GM23248 (cell line): ENCODE results near the gene LOXHD1. TPM values are rescaled to one million over a fixed set of nuclear protein-coding genes. Genes with fewer than 3 reads are reported as not detected.

Experiments used
- DNase-seq: peaks from one replicate; pipeline ENCODE4 v3.0.0-alpha.2; 2015
- H2AFZ ChIP-seq: fragments of 200-600 bp; sonication (generic); 2 replicates; pipeline ENCODE4 v1.6.1; 2016; ENCODE audit warnings: antibody characterized with exemption
- H3F3A ChIP-seq: fragments of 200-600 bp; sonication (generic); 2 replicates; pipeline ENCODE4 v1.6.1; 2016; ENCODE audit warnings: mild to moderate bottlenecking, antibody characterized with exemption, mixed run types; ENCODE audit not compliant: insufficient read depth
- H3K27ac ChIP-seq: fragments of 200-600 bp; sonication (generic); 2 replicates; pipeline ENCODE4 v1.5.1; 2016; ENCODE audit warnings: mild to moderate bottlenecking
- H3K27me3 ChIP-seq: fragments of 200-600 bp; sonication (generic); replicated peaks from 2 replicates; pipeline ENCODE4 v1.6.1; 2016; ENCODE audit warnings: mild to moderate bottlenecking; ENCODE audit not compliant: insufficient read depth
- H3K36me3 ChIP-seq: fragments of 200-600 bp; sonication (generic); 2 replicates; pipeline ENCODE4 v1.6.1; 2016; ENCODE audit warnings: low read depth, mild to moderate bottlenecking
- H3K4me1 ChIP-seq: fragments of 200-600 bp; sonication (generic); 2 replicates; pipeline ENCODE4 v1.6.1; 2016; ENCODE audit warnings: mild to moderate bottlenecking; ENCODE audit not compliant: insufficient read depth
- H3K4me2 ChIP-seq: fragments of 200-600 bp; sonication (generic); one replicate; pipeline ENCODE4 v1.6.1; 2016; ENCODE audit warnings: mild to moderate bottlenecking; ENCODE audit not compliant: unreplicated experiment
- H3K4me3 ChIP-seq: fragments of 200-600 bp; sonication (generic); 2 replicates; pipeline ENCODE4 v1.5.1; 2016; ENCODE audit warnings: mild to moderate bottlenecking
- H3K79me2 ChIP-seq: fragments of 200-600 bp; sonication (generic); 2 replicates; pipeline ENCODE4 v1.6.1; 2016; ENCODE audit warnings: mild to moderate bottlenecking; ENCODE audit not compliant: insufficient read depth
- H3K9ac ChIP-seq: fragments of 200-600 bp; sonication (generic); 2 replicates; pipeline ENCODE4 v1.6.1; 2016; ENCODE audit warnings: mild to moderate bottlenecking
- H3K9me2 ChIP-seq: fragments of 200-600 bp; sonication (generic); 2 replicates; pipeline ENCODE4 v1.6.1; 2016; ENCODE audit warnings: mixed run types, mild to moderate bottlenecking, moderate library complexity; ENCODE audit not compliant: insufficient read depth
- H3K9me3 ChIP-seq: fragments of 200-600 bp; sonication (generic); one replicate; pipeline ENCODE4 v1.6.1; 2017; ENCODE audit warnings: low read depth
- H4K20me1 ChIP-seq: fragments of 200-600 bp; sonication (generic); 2 replicates; pipeline ENCODE4 v1.6.0; 2016; ENCODE audit not compliant: insufficient read depth
- EZH2 ChIP-seq: fragments of 200-600 bp; sonication (generic); IDR thresholded peaks from 2 replicates; pipeline ENCODE4 v1.6.1; 2018; ENCODE audit warnings: antibody characterized with exemption, mild to moderate bottlenecking; ENCODE audit not compliant: insufficient read depth, poor library complexity, severe bottlenecking
- EZH2phosphoT487 ChIP-seq: fragments of 200-600 bp; sonication (generic); IDR thresholded peaks from 2 replicates; pipeline ENCODE4 v1.6.1; 2018; ENCODE audit warnings: antibody characterized with exemption, moderate library complexity, mild to moderate bottlenecking, low read depth; ENCODE audit not compliant: insufficient read depth
- WGBS, 2 experiments: methylation state at CpG; one replicate each; pipeline ENCODE4 v1.1.6; 2015 to 2017; ENCODE audit warnings: low lambda C conversion rate in 2 of 2, low coverage in 1 of 2; ENCODE audit errors: missing lambda C conversion rate in 2 of 2; 5-methylcytosine and 5-hydroxymethylcytosine counted together
- in situ Hi-C: fragments of 300-500 bp; cut with MboI; formaldehyde crosslinking; loops from 2 replicates; pipeline ENCODE4 v1.15.0; 2020
- polyA plus RNA-seq: library from polyadenylated mRNA; unstranded; fragments of >200 nt; fragmentation: Nextera tagmentation; extraction: Ambion mirVana; gene quantifications from 2 replicates; pipeline ENCODE4 v1.2.1, GENCODE V29; 2016
- total RNA-seq: library from RNA; depleted of rRNA; stranded (reverse); fragments of >200 nt; shearing (Covaris generic); gene quantifications from 2 replicates; pipeline ENCODE4 v1.2.3, GENCODE V29; 2014

LOXHD1 gene
- total and polyA plus RNA-seq, 2 experiments from 2014 or later: not detected

- Histone ChIP-seq H3K9me2 (no peaks in the 10 kb centered on the region), H3K4me1 (peaks cover 4% of the 10 kb centered on the region; the same call in 1 of the 2 replicates), H3K4me3 (no peak overlapping the region), H2AFZ (no peak overlapping the region), H3K79me2 (no peaks in the 10 kb centered on the region), H4K20me1 (no peaks in the 10 kb centered on the region), H3K36me3 (no peaks in the 10 kb centered on the region), H3K27me3 (no peaks in the 10 kb centered on the region), H3F3A (peaks cover 12% of the 10 kb centered on the region; the same call in 1 of the 2 replicates), H3K27ac (no peak overlapping the region), H3K4me2 (no peak overlapping the region), H3K9me3 (no peaks in the 10 kb centered on the region), H3K9ac (no peak overlapping the region)
- in situ Hi-C loops: no loop called here
- no peak for DNase-seq
- TF ChIP-seq EZH2phosphoT487: no peak
- 69 to 76% methylated on average over 4 to 7 of the region's 7 CpGs for WGBS, 2 experiments
Observed at GRCh38 chr18:46704189-46704588, 47.2 kb upstream of the LOXHD1 start.

- TF ChIP-seq EZH2phosphoT487 (no peak), EZH2 (no peak)
- H3K9me2 ChIP-seq: no peaks in the 10 kb centered on the region
- H3K4me2 ChIP-seq: no peak overlapping the region
- no peaks in the 10 kb centered on the region for H4K20me1 ChIP-seq
- H3K27ac ChIP-seq: no peak overlapping the region
- no peak for DNase-seq
- no peak overlapping the region for H3K9ac ChIP-seq
- WGBS, 2 experiments: 71 to 75% methylated on average over 6 of the region's 6 CpGs
- no peaks in the 10 kb centered on the region for H3K9me3 ChIP-seq
- peaks cover 12% of the 10 kb centered on the region; the same call in 1 of the 2 replicates for H3F3A ChIP-seq
- in situ Hi-C loops: no loop called here
- no peaks in the 10 kb centered on the region for H3K27me3 ChIP-seq
- no peak overlapping the region for H3K4me3 ChIP-seq
- H3K4me1 ChIP-seq: peaks cover 4% of the 10 kb centered on the region; the same call in 1 of the 2 replicates
- H3K36me3 ChIP-seq: no peaks in the 10 kb centered on the region
- H3K79me2 ChIP-seq: no peaks in the 10 kb centered on the region
- no peak overlapping the region for H2AFZ ChIP-seq
Observed at GRCh38 chr18:46702471-46702870, 45.5 kb upstream of the LOXHD1 start.

- 17 to 26% methylated on average over 5 of the region's 5 CpGs for WGBS, 2 experiments
- H3K27ac ChIP-seq: no peak overlapping the region
- no peaks in the 10 kb centered on the region for H3K79me2 ChIP-seq
- H3K4me1 ChIP-seq: no peaks in the 10 kb centered on the region
- H3K4me3 ChIP-seq: no peak overlapping the region
- no peak for DNase-seq
- H3K36me3 ChIP-seq: no peaks in the 10 kb centered on the region
- H3F3A ChIP-seq: no peaks in the 10 kb centered on the region
- in situ Hi-C loops: no loop called here
- H4K20me1 ChIP-seq: no peaks in the 10 kb centered on the region
- TF ChIP-seq EZH2phosphoT487 (no peak), EZH2 (no peak)
- no peaks in the 10 kb centered on the region for H3K9me3 ChIP-seq
- H3K9me2 ChIP-seq: no peaks in the 10 kb centered on the region
- no peak overlapping the region for H2AFZ ChIP-seq
- no peak overlapping the region for H3K4me2 ChIP-seq
- no peaks in the 10 kb centered on the region; the same call in 1 of the 2 replicates for H3K27me3 ChIP-seq
- no peak overlapping the region for H3K9ac ChIP-seq
Observed at GRCh38 chr18:46700066-46700824, 43.2 kb upstream of the LOXHD1 start.

- no peaks in the 10 kb centered on the region for H3K4me1 ChIP-seq
- no peaks in the 10 kb centered on the region for H3K9me3 ChIP-seq
- H3K27ac ChIP-seq: no peak overlapping the region
- H3K9ac ChIP-seq: no peak overlapping the region
- in situ Hi-C loops: no loop called here
- H3K27me3 ChIP-seq: no peaks in the 10 kb centered on the region; the same call in 1 of the 2 replicates
- TF ChIP-seq EZH2phosphoT487: no peak
- TF ChIP-seq EZH2: no peak
- no peaks in the 10 kb centered on the region for H4K20me1 ChIP-seq
- no peaks in the 10 kb centered on the region for H3F3A ChIP-seq
- H3K36me3 ChIP-seq: no peaks in the 10 kb centered on the region
- no peak overlapping the region for H3K4me3 ChIP-seq
- no peak for DNase-seq
- H3K4me2 ChIP-seq: no peak overlapping the region
- no peak overlapping the region for H2AFZ ChIP-seq
- no peaks in the 10 kb centered on the region for H3K9me2 ChIP-seq
- H3K79me2 ChIP-seq: no peaks in the 10 kb centered on the region
Observed at GRCh38 chr18:46696702-46697101, 39.7 kb upstream of the LOXHD1 start.

- no peak overlapping the region for H3K27ac ChIP-seq
- H3K9ac ChIP-seq: no peak overlapping the region
- no peaks in the 10 kb centered on the region for H3K9me3 ChIP-seq
- no peak overlapping the region for H2AFZ ChIP-seq
- H3K9me2 ChIP-seq: no peaks in the 10 kb centered on the region
- no peak overlapping the region for H3K4me3 ChIP-seq
- H3K27me3 ChIP-seq: no peaks in the 10 kb centered on the region; the same call in 1 of the 2 replicates
- H3F3A ChIP-seq: no peaks in the 10 kb centered on the region
- no peak overlapping the region for H3K4me2 ChIP-seq
- 45 to 51% methylated on average over 3 of the region's 3 CpGs for WGBS, 2 experiments
- no peaks in the 10 kb centered on the region for H4K20me1 ChIP-seq
- H3K36me3 ChIP-seq: no peaks in the 10 kb centered on the region
- no peaks in the 10 kb centered on the region for H3K79me2 ChIP-seq
- H3K4me1 ChIP-seq: no peaks in the 10 kb centered on the region
- TF ChIP-seq EZH2phosphoT487: no peak
- TF ChIP-seq EZH2: no peak
- in situ Hi-C loops: no loop called here
- DNase-seq: no peak
Observed at GRCh38 chr18:46696268-46696667, 39.2 kb upstream of the LOXHD1 start.
